K562 (cell line): ENCODE data around the gene TGM5.

Source experiments
- CTCF ChIP-seq, 3 experiments: IDR thresholded peaks in 2 of 3; conservative IDR thresholded peaks in 1 of 3; 2 replicates each; pipeline ENCODE4 v1.5.1; 2011 to 2012; ENCODE audit warnings: low read length in 3 of 3, mild to moderate bottlenecking in 3 of 3, control low read depth in 2 of 3, improper control_type of control experiment in 1 of 3, inconsistent platforms in 1 of 3, low read depth in 1 of 3, mixed read lengths in 1 of 3, moderate library complexity in 1 of 3; ENCODE audit not compliant: insufficient read depth in 2 of 3
- E4F1 ChIP-seq: fragments of 250-450 bp; sonication (Bioruptor Pico); IDR thresholded peaks from 2 replicates; pipeline ENCODE4 v1.5.0; 2021; ENCODE audit warnings: mild to moderate bottlenecking, borderline replicate concordance
- ESRRB ChIP-seq: fragments of 250-450 bp; sonication (Bioruptor Pico); IDR thresholded peaks from 2 replicates; pipeline ENCODE4 v1.5.0; 2020; ENCODE audit warnings: mild to moderate bottlenecking, moderate library complexity, borderline replicate concordance
- EZH2 ChIP-seq: IDR thresholded peaks from 2 replicates; pipeline ENCODE4 v1.6.1; 2012; ENCODE audit warnings: low read depth, mild to moderate bottlenecking, inconsistent platforms, low read length, borderline replicate concordance
- FOSL1 ChIP-seq: fragments of 200-800 bp; sonication (Bioruptor generic); conservative IDR thresholded peaks from 2 replicates; pipeline ENCODE4 v1.6.1; 2016; ENCODE audit warnings: missing genetic modification characterization, missing compliant biosample characterization
- MYNN ChIP-seq, 2 experiments: sonication (generic); formaldehyde crosslinking in 1 of 2; IDR thresholded peaks; 2 replicates each; pipeline versions ENCODE4 v1.5.0 to v1.6.1; 2016 to 2020; ENCODE audit warnings: antibody characterized with exemption in 1 of 2, missing genetic modification reagents in 1 of 2
- NFIC ChIP-seq: fragments of 450-650 bp; IDR thresholded peaks from 2 replicates; pipeline ENCODE4 v1.6.1; 2017; ENCODE audit warnings: mild to moderate bottlenecking, inconsistent platforms
- POLR2AphosphoS5 ChIP-seq: IDR thresholded peaks from 2 replicates; pipeline ENCODE4 v1.6.1; 2011; ENCODE audit warnings: mild to moderate bottlenecking, low read depth, low read length, moderate library complexity; ENCODE audit not compliant: control insufficient read depth, insufficient read depth
- RAD21 ChIP-seq, 2 experiments: fragments of 250-450 bp in 1 of 2; fragments of 450-650 bp in 1 of 2; sonication (Bioruptor Pico) in 1 of 2; formaldehyde crosslinking in 1 of 2; IDR thresholded peaks in 1 of 2; conservative IDR thresholded peaks in 1 of 2; 2 replicates each; pipeline versions ENCODE4 v1.4.0 to v1.8.0; 2020 to 2022; ENCODE audit warnings: mild to moderate bottlenecking in 2 of 2, moderate library complexity in 1 of 2
- RBFOX2 ChIP-seq: fragments of 200-400 bp; formaldehyde crosslinking; IDR thresholded peaks from 2 replicates; pipeline ENCODE4 v1.6.1; 2017; ENCODE audit warnings: low read depth, mild to moderate bottlenecking, low read length, moderate library complexity
- TAF1 ChIP-seq: IDR thresholded peaks from 2 replicates; pipeline ENCODE4 v1.6.1; 2011; ENCODE audit warnings: mild to moderate bottlenecking, low read length, moderate library complexity; ENCODE audit not compliant: insufficient read depth, control insufficient read depth, severe bottlenecking; ENCODE audit errors: extremely low read depth
- ZNF436 ChIP-seq: fragments of 250-450, 450-650 bp; sonication (Bioruptor Pico); formaldehyde crosslinking; IDR thresholded peaks from 2 replicates; pipeline ENCODE4 v1.7.0; 2020; ENCODE audit warnings: mild to moderate bottlenecking
- TF ChIP-seq, protein P1 (sequence below), 2 experiments: fragments of 450-650 bp in 1 of 2; sonication (generic) in 1 of 2; formaldehyde crosslinking; conservative IDR thresholded peaks; 2 replicates each; pipeline versions ENCODE4 v1.4.0 to v1.8.1; 2020 to 2022; ENCODE audit warnings: mild to moderate bottlenecking in 1 of 2, missing genetic modification reagents in 1 of 2

DNA sequence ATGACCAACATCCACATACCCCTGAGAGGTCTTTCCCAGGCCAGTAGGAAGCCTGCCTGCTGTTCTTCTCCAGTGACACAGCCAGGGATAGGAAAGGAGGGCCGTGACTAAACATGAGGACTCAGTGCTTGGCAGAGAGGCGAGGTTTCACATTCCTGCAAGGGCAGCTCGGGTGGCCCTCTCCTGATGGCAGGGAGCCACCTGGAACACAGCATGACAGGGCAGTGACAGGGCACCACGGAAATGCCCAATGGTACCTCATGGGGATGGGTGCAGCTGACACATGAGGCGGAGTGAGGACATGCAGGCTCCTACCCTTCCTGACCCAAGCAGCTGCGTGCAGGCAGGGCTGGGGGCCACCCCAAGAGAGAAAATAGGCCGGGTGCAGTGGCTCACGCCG is 7.4 kb upstream of the TGM5 start:
- TF ChIP-seq FOSL1 (tag) (no peak), ZNF436 (no peak), POLR2AphosphoS5 (no peak), RBFOX2 (no peak), NFIC (no peak), TAF1 (no peak), EZH2 (no peak), E4F1 (CRISPR knock-in tag) (no peak), CTCF (IDR thresholded peaks at IDR 0.05 in 2 of 3, conservative IDR thresholded peaks at IDR 0.05 in 1 of 3; ENCODE audit: insufficient read depth in 2 of 3, low read depth in 1 of 3, low read length in 3 of 3) (no peak), ESRRB (CRISPR knock-in tag) (no peak), MYNN (IDR thresholded peaks at IDR 0.05) (no peak), MYNN (CRISPR knock-in tag; IDR thresholded peaks at IDR 0.05) (no peak), RAD21 (CRISPR knock-in tag; conservative IDR thresholded peaks at IDR 0.05 in 1 of 2, IDR thresholded peaks at IDR 0.05 in 1 of 2) (no peak)
- TF ChIP-seq, protein P1, sequence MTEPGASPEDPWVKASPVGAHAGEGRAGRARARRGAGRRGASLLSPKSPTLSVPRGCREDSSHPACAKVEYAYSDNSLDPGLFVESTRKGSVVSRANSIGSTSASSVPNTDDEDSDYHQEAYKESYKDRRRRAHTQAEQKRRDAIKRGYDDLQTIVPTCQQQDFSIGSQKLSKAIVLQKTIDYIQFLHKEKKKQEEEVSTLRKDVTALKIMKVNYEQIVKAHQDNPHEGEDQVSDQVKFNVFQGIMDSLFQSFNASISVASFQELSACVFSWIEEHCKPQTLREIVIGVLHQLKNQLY (CRISPR knock-in tag; conservative IDR thresholded peaks at IDR 0.05) = no peak
